Measurements from ENCODE around the gene IL37.
"Not testable (repeated sequence)": the region's sequence is repeated elsewhere in the genome, so short reads cannot be mapped to it uniquely, and the experiment has no call there.

IL37 gene

DNA sequence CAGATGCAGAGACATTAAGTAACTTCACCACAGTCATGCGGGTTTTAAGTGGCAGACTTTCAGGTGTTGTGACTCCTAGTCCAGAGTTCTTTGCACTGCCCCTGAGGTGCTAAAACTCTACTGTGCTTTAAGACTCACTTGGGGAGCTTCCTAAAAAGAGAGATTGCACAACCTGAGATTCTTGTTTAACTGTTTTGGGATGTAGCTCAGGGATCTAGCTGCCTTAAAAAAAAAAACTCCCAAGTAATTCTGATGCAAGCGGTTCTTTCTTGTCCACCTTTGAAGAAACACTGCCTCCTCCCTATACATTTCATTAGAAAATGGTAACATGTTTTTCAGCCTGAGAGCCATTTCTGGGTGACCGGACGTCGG, 13.0 kb downstream of the IL37 start:
- no peak for FAIRE-seq

- FAIRE-seq, result no peak
These were observed 13.4 kb downstream of the IL37 start for GRCh38 chr2:112924360-112924759.

DNA sequence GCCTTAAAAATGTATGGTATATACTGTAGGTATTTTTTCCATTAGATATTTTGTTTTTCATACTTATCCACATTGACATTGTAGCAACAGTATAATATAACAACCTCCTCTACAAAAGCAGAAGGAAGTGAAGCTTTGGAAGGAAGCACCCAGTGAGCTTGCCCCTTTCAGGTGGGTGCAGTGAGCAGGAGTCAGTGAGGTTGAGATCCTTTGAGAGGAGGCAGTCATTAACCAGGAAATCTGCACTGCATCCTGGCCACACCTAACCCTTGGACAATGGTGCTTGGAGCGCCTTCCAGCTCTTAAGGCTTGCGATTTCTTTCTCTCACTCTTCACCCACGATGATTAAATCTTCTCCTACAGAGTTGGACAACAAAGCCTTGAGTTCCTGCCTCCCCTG, 13.9 kb downstream of the IL37 start:
- FAIRE-seq, result no peak

- FAIRE-seq, result no peak
These were observed 15.7 kb downstream of the IL37 start for GRCh38 chr2:112926707-112927106.

GRCh38 chr2:112927745-112928144, 16.8 kb downstream of the IL37 start:
- no peak for FAIRE-seq

- no peak for FAIRE-seq
These were observed 22.3 kb downstream of the IL37 start for GRCh38 chr2:112933261-112933660.

DNA sequence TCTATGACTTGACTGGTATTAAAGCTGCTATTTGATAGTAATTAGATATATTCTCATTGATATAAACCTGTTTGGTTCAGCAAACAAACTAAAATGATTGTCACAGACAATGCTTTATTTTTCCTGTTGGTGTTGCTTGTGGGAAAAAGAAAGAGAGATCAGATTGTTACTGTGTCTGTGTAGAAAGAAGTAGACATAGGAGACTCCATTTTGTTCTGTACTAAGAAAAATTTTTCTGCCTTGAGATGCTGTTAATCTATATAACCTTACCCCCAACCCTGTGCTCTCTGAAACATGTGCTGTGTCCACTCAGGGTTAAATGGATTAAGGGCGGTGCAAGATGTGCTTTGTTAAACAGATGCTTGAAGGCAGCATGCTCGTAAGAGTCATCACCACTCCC, 23.2 kb downstream of the IL37 start:
- FAIRE-seq, result not testable (repeated sequence)

GRCh38 chr2:112936927-112937232, 25.9 kb downstream of the IL37 start:
- FAIRE-seq, result no peak

- FAIRE-seq, result no peak
These were observed 27.9 kb downstream of the IL37 start for GRCh38 chr2:112938904-112939303.

DNA sequence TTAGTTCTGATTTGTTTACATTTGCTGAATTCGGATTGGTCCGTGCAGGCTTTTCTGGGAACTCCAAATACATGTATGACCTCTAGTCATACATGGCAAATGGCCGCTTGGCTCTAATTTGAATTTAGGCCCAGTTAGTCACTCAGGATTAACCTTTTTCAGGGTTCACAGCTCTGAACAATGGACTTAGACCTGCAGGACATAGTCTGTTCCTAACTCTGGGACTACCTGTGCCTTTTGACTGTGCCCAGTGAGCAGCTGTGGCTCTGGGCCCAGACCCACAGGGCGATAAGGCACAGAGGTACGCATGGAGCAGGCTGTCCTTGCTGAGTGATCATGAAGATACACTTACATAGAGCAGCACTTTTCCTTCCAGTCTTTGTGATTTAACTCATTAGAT, 28.5 kb downstream of the IL37 start:
- FAIRE-seq, result no peak

GRCh38 chr2:112940859-112941625, 30.1 kb downstream of the IL37 start:
- FAIRE-seq, result no peak

GRCh38 chr2:112941753-112942653, 31.0 kb downstream of the IL37 start:
- FAIRE-seq, result no peak

DNA sequence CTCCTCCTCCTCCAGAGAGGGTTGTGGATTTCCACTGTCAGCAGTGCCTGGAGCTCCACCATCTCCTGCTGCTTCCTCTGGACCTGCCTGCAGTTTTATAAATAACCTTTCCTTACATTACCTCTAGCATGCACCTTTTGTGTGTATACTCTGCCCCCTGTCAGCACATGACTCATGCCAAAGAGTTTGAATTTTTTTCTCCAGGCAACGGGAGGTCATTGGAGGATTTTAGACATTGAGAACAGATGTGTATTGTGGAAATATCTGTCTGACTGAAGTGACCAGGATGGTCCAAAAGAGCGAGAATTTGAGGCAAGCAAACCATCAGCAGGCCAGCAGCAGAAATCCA, 31.7 kb downstream of the IL37 start:
- no peak for FAIRE-seq

DNA sequence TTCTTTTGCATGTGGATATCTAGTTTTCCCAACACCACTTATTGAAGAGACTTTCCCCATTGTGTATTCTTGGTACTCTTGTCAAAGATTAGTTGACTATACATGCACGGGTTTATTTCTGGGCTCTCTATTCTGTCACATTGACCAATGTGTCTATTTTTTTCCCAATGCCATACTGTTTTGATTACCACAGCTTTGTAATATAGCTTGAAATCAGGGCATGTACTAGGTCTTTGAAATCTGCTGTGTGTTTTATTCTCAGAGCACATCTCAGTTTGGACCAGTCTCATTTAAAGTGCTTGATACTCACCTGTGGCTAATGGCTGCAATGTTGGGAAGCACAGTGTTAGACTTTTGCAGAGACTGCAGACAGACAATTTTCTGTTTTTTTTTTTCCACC, 34.0 kb downstream of the IL37 start:
- FAIRE-seq, result no peak

- FAIRE-seq, result no peak
These were observed 35.1 kb downstream of the IL37 start for GRCh38 chr2:112946086-112946485.

GRCh38 chr2:112947374-112947773, 36.4 kb downstream of the IL37 start:
- FAIRE-seq, result no peak

- no peak for FAIRE-seq
These were observed 38.5 kb downstream of the IL37 start for GRCh38 chr2:112949456-112949855.

- FAIRE-seq, result no peak
These were observed 43.4 kb downstream of the IL37 start for GRCh38 chr2:112954364-112954763.

- FAIRE-seq, result no peak
These were observed 46.5 kb downstream of the IL37 start for GRCh38 chr2:112957511-112957910.

- no peak for FAIRE-seq
These were observed 47.6 kb downstream of the IL37 start for GRCh38 chr2:112958428-112959108.

- no peak for FAIRE-seq
These were observed 48.3 kb downstream of the IL37 start for GRCh38 chr2:112959109-112959812.

- no peak for FAIRE-seq
These were observed 49.4 kb downstream of the IL37 start for GRCh38 chr2:112960230-112960825.
